Measurements from ENCODE around the gene AHR.

DNA sequence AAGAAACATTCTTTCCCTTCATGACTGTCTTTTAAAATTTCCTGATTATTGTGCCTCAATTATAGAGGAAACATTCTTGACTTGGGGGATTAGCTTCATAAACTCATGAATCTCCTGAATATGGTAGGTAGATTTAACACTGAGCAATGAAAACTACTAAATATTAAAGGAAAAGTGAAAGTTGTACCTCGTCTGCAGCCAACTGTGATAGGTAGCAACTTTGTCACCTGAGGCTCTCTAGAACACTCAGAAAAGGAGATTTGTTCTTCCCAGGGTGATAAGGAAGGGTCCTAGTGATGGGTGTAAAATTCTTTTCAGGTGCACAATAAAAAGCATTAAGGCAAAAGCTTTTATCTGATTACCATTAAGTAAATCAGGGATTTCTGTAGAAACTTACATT is 78.1 kb downstream of the AHR start:
- TF ChIP-seq, protein P1, sequence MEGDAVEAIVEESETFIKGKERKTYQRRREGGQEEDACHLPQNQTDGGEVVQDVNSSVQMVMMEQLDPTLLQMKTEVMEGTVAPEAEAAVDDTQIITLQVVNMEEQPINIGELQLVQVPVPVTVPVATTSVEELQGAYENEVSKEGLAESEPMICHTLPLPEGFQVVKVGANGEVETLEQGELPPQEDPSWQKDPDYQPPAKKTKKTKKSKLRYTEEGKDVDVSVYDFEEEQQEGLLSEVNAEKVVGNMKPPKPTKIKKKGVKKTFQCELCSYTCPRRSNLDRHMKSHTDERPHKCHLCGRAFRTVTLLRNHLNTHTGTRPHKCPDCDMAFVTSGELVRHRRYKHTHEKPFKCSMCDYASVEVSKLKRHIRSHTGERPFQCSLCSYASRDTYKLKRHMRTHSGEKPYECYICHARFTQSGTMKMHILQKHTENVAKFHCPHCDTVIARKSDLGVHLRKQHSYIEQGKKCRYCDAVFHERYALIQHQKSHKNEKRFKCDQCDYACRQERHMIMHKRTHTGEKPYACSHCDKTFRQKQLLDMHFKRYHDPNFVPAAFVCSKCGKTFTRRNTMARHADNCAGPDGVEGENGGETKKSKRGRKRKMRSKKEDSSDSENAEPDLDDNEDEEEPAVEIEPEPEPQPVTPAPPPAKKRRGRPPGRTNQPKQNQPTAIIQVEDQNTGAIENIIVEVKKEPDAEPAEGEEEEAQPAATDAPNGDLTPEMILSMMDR (IDR thresholded peaks at IDR 0.05), result no peak
- TF ChIP-seq EZH2 (IDR thresholded peaks at IDR 0.05; ENCODE audit: borderline replicate concordance, insufficient read depth, low read depth, low read length, poor library complexity, severe bottlenecking), result no peak
